Measurements from ENCODE around the gene KRTAP10-4.

DNA sequence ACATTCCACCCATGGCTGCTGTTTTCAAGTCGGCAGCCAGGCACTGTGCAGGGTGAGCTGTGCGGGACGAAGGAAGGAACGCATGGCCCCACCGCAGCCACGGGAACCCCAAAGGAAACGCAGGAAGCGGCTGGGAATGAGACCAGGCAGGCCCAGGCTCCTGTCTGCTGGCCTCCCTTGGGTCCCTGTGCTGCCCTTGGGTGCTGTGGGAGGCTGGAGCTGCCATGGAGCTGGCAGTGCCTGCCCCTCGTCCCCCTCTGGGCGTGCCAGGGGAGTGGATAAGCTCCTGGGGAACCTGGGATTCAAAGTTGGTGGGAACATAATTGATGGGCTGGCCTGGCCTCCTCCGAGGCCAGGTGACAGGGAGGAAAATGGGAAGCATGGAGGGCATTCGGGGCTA, 5.3 kb upstream of the KRTAP10-4 start:
- TF ChIP-seq, protein P1, sequence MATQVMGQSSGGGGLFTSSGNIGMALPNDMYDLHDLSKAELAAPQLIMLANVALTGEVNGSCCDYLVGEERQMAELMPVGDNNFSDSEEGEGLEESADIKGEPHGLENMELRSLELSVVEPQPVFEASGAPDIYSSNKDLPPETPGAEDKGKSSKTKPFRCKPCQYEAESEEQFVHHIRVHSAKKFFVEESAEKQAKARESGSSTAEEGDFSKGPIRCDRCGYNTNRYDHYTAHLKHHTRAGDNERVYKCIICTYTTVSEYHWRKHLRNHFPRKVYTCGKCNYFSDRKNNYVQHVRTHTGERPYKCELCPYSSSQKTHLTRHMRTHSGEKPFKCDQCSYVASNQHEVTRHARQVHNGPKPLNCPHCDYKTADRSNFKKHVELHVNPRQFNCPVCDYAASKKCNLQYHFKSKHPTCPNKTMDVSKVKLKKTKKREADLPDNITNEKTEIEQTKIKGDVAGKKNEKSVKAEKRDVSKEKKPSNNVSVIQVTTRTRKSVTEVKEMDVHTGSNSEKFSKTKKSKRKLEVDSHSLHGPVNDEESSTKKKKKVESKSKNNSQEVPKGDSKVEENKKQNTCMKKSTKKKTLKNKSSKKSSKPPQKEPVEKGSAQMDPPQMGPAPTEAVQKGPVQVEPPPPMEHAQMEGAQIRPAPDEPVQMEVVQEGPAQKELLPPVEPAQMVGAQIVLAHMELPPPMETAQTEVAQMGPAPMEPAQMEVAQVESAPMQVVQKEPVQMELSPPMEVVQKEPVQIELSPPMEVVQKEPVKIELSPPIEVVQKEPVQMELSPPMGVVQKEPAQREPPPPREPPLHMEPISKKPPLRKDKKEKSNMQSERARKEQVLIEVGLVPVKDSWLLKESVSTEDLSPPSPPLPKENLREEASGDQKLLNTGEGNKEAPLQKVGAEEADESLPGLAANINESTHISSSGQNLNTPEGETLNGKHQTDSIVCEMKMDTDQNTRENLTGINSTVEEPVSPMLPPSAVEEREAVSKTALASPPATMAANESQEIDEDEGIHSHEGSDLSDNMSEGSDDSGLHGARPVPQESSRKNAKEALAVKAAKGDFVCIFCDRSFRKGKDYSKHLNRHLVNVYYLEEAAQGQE (IDR thresholded peaks at IDR 0.05) = no peak
- TF ChIP-seq EP300 (IDR thresholded peaks at IDR 0.05) = no peak
- TF ChIP-seq RAD21 (conservative IDR thresholded peaks at IDR 0.05 in 1 of 2, IDR thresholded peaks at IDR 0.05 in 1 of 2) = no peak
- TF ChIP-seq JUNB (IDR thresholded peaks at IDR 0.05) = no peak
- TF ChIP-seq, protein P2, sequence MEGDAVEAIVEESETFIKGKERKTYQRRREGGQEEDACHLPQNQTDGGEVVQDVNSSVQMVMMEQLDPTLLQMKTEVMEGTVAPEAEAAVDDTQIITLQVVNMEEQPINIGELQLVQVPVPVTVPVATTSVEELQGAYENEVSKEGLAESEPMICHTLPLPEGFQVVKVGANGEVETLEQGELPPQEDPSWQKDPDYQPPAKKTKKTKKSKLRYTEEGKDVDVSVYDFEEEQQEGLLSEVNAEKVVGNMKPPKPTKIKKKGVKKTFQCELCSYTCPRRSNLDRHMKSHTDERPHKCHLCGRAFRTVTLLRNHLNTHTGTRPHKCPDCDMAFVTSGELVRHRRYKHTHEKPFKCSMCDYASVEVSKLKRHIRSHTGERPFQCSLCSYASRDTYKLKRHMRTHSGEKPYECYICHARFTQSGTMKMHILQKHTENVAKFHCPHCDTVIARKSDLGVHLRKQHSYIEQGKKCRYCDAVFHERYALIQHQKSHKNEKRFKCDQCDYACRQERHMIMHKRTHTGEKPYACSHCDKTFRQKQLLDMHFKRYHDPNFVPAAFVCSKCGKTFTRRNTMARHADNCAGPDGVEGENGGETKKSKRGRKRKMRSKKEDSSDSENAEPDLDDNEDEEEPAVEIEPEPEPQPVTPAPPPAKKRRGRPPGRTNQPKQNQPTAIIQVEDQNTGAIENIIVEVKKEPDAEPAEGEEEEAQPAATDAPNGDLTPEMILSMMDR (IDR thresholded peaks at IDR 0.05) = no peak
- TF ChIP-seq, protein P3, sequence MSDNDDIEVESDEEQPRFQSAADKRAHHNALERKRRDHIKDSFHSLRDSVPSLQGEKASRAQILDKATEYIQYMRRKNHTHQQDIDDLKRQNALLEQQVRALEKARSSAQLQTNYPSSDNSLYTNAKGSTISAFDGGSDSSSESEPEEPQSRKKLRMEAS (IDR thresholded peaks at IDR 0.05) = no peak
- TF ChIP-seq CHD4 (IDR thresholded peaks at IDR 0.05; ENCODE audit: borderline replicate concordance) = no peak
- no peak for TF ChIP-seq POLR2A (IDR thresholded peaks at IDR 0.05; ENCODE audit: low read length)
- no peak for TF ChIP-seq NFE2L2 (conservative IDR thresholded peaks at IDR 0.05; ENCODE audit: low read length)
- no peak for TF ChIP-seq SREBF2 (IDR thresholded peaks at IDR 0.05)

Measured in A549 (cell line).